GM12874 (cell line): ENCODE data around the gene EPAS1.

Experiments
- TF ChIP-seq, protein P1 (sequence below): IDR thresholded peaks from 2 replicates; pipeline ENCODE4 v1.5.1; 2011; ENCODE audit warnings: low read depth, mild to moderate bottlenecking, control low read depth, low read length, moderate library complexity; ENCODE audit not compliant: insufficient read depth

EPAS1 gene

DNA sequence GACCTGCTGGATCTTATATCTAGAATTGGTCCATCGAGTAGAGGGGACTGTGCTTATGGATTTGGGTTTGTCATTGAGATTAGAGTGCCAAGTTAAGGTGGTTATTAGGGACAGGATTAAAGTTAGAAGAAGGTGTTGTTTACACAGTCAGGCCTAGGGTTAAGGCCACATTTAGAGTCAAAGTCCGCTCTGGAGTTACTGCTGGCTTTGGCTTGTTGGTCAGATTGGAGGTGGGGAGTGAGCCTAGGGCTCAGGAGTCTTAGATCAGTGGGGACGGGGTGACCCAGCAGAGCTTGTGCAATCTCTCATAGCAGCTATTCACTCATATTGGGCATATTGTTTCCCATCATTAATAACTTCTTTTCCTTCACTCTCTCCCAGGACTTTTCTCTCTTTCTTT is 13.5 kb upstream of the EPAS1 start:
- TF ChIP-seq, protein P1, sequence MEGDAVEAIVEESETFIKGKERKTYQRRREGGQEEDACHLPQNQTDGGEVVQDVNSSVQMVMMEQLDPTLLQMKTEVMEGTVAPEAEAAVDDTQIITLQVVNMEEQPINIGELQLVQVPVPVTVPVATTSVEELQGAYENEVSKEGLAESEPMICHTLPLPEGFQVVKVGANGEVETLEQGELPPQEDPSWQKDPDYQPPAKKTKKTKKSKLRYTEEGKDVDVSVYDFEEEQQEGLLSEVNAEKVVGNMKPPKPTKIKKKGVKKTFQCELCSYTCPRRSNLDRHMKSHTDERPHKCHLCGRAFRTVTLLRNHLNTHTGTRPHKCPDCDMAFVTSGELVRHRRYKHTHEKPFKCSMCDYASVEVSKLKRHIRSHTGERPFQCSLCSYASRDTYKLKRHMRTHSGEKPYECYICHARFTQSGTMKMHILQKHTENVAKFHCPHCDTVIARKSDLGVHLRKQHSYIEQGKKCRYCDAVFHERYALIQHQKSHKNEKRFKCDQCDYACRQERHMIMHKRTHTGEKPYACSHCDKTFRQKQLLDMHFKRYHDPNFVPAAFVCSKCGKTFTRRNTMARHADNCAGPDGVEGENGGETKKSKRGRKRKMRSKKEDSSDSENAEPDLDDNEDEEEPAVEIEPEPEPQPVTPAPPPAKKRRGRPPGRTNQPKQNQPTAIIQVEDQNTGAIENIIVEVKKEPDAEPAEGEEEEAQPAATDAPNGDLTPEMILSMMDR: no peak

DNA sequence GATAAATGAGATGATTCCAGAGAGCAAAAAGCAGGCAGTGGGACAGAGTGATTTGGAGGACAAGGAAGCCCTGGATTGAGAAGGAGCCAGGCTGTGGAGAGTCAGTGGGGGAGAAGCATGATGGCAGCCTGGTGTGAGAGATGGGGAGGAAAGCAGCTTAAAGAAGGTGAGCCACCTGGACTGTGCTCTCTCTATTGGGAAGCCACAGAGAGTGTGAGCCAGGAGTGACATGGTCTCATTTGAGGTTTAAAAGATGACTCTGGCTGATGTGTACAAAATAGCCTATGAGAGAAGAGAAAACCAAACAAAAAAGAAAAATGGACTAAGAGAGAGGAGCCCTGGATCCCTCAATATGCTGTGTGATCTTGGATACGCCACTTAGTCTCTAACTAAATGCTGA is 12.9 kb upstream of the EPAS1 start:
- TF ChIP-seq, protein P1: no peak

DNA sequence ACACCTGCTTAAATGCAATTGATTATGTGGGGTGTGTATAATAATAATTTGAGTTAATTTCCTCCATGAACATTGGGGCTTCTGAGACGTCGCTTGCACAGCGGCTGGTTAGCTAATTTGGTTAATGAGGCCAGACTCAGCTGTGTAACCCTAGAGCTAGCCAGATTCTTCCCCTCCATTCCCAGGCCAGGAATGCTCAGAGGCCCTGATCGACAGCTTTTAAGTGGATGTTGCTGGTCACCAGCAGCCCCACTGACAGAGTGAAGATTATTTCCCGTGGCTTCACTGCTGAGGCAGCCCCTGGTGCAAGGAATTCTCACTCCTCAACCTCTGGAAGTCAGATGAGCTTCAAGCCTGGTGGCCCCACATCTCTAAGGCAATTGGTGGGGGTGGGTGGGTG is 12.4 kb upstream of the EPAS1 start:
- TF ChIP-seq, protein P1: no peak

DNA sequence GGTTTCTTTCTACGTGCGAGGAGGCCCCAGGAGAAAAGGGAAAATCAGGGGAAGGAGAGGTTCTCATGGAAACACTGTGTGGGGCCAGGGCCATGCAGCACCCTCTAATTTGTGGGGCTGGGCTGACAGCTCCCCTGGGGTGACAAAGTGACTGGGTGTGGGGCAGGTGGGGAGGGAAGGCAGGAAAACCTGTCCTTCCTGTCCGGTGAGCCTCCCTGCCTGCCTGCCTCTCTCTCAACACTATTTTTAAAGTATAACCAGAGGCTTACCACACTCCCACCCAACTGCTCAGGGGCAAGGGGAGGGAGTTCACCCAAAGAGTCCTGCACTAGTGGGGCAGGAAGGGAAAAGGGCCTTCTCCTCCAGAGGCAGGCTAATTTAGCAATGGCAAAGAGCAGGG is 10.5 kb upstream of the EPAS1 start:
- TF ChIP-seq, protein P1: no peak

DNA sequence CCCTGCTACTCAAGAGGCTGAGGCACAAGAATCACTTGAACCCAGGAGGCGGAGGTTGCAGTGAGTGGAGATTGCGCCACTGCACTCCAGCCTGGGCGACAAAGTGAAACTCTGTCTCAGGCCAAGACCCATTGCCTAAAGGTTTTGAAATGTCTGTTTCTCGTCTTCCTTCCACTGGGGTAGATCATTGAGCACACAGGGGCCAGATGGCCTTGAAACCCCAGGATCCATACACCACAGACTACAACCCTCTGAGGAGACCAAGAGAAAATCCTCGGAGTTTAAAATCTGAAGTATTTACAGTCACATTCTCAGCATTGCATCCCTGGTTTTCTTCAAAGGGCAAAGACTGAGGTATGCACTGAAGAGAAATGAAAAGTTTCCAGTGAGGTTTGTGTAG is 7.1 kb upstream of the EPAS1 start:
- TF ChIP-seq, protein P1: no peak

DNA sequence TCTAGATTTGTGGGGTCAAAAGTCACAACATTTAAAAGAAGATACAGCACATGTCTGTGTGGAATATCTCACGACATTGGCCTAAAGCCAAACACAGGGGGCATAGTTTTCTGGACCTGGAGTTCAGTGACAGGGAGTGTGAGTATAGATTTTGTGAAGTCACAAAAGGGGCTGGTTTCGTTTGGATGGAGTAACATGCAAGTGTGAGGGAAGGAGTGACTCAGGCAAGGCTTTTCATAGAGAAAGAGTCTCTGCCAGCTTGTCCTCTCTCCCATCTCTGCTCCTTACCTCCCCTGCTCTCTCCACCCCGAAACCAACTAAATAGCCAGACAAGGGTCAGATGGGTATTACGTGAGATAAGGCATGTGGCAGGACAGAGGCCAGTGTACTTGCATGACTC is 3.7 kb upstream of the EPAS1 start:
- TF ChIP-seq, protein P1: no peak

DNA sequence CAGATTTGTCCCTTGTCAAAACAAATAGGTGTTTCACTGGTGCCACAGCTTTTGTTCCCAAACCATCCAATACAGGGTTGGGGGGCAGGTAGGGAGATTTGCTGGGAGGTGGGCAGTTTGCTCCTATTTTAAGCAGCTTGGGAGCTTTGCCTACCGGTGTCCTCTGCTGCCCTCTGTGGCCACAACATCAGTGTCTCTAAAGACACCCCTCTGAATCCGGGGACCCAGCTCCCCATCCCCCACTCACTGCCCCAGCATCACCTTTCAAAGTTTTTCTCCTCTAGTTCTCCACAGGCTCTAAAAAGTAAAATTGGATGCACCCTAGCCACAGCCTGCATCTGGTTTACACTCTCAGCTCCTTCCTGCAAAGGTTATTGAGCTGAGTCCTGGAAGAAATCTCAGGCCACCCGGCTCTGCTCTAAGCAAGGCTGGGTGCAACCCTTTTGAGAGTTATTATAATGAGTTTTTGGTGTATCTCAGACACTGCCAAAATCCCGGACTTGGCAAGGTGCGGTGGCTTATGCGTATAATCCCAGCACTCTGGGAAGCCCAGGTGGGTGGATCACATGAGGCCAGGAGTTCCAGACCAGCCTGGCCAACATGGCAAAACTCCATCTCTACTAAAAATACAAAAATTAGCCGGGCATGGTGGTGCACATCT is 2.9 kb upstream of the EPAS1 start:
- TF ChIP-seq, protein P1: peak; percentile 28; the same call in 1 of the 2 replicates
